T-cell (primary cell): Measurements from ENCODE around the gene KLF7. TPM values are rescaled to one million over a fixed set of nuclear protein-coding genes. Genes with fewer than 3 reads are reported as not detected.

Experiments used
- ATAC-seq, 4 experiments: fragments of 200-7000 bp in 3 of 4; fragments of 150-1000 bp in 1 of 4; cut with Tn5 transposase; replicated peaks in 1 of 4; 1 replicate in 3 of 4; 2 replicates in 1 of 4; pipeline ENCODE4 v1.10.0; 2021; ENCODE audit warnings: moderate library complexity in 3 of 4, mild to moderate bottlenecking in 2 of 4, moderate number of reproducible peaks in 1 of 4
- CTCF ChIA-PET, 2 donors: fragments of 300-600 bp; sonication (Branson Sonifier 250); formaldehyde crosslinking; loops; one replicate each; lab custom pipeline; 2022; ENCODE audit warnings: antibody characterized with exemption in 2 of 2; lab: Charles Lee
- POLR2A ChIA-PET, 2 donors: fragments of 300-600 bp; sonication (Branson Sonifier 250); formaldehyde crosslinking; loops; one replicate each; lab custom pipeline; 2022; ENCODE audit warnings: antibody characterized with exemption in 2 of 2; lab: Charles Lee
- DNase-seq, 35 experiments: peaks; one replicate each; pipeline versions ENCODE4 v3.0.0 to v3.0.0-alpha.2; 2013 to 2023
- H3K27ac ChIP-seq: one replicate; pipeline ENCODE4 v1.5.1; 2013; ENCODE audit warnings: low read length
- H3K27me3 ChIP-seq, 2 experiments: replicated peaks in 1 of 2; 1 replicate in 1 of 2; 2 replicates in 1 of 2; pipeline versions ENCODE4 v1.6.1 to v1.7.0; 2013; ENCODE audit warnings: low read length in 1 of 2, mixed read lengths in 1 of 2; ENCODE audit not compliant: control insufficient read depth in 2 of 2, insufficient read depth in 2 of 2; ENCODE audit errors: extremely low read depth in 1 of 2
- H3K36me3 ChIP-seq, 2 donors: 1 replicate in 1 of 2; 2 replicates in 1 of 2; pipeline versions ENCODE4 v1.6.1 to v1.7.0; 2013; ENCODE audit warnings: low read length in 1 of 2; ENCODE audit not compliant: control insufficient read depth in 2 of 2, insufficient read depth in 1 of 2; ENCODE audit errors: extremely low read depth in 1 of 2
- H3K4me1 ChIP-seq, 2 experiments: 1 replicate in 1 of 2; 2 replicates in 1 of 2; pipeline versions ENCODE4 v1.6.1 to v1.7.0; 2013; ENCODE audit warnings: low read length in 2 of 2, mixed read lengths in 1 of 2; ENCODE audit not compliant: insufficient read depth in 2 of 2, control insufficient read depth in 1 of 2; ENCODE audit errors: extremely low read depth in 1 of 2
- H3K4me3 ChIP-seq, 2 donors: 1 replicate in 1 of 2; 2 replicates in 1 of 2; pipeline versions ENCODE4 v1.5.1 to v1.7.0; 2013; ENCODE audit warnings: mild to moderate bottlenecking in 2 of 2, low read length in 1 of 2, moderate library complexity in 1 of 2; ENCODE audit not compliant: control insufficient read depth in 1 of 2; ENCODE audit errors: extremely low read depth in 1 of 2
- H3K9me3 ChIP-seq: 2 replicates; pipeline ENCODE4 v1.7.0; 2013
- H3K27ac Mint-ChIP-seq, 2 donors: one replicate each; pipeline ENCODE4 v1.8.0; 2020 to 2021; ENCODE audit warnings: mild to moderate bottlenecking in 2 of 2, mixed read lengths in 2 of 2
- H3K27me3 Mint-ChIP-seq, 2 donors: one replicate each; pipeline ENCODE4 v1.8.0; 2021 to 2022; ENCODE audit warnings: mixed read lengths in 2 of 2
- H3K36me3 Mint-ChIP-seq: one replicate; pipeline ENCODE4 v1.8.0; 2021; ENCODE audit warnings: mixed read lengths
- H3K4me1 Mint-ChIP-seq, 3 donors: one replicate each; pipeline ENCODE4 v1.8.0; 2020 to 2022; ENCODE audit warnings: mixed read lengths in 3 of 3, mild to moderate bottlenecking in 1 of 3
- H3K4me3 Mint-ChIP-seq, 3 donors: one replicate each; pipeline ENCODE4 v1.8.0; 2020 to 2022; ENCODE audit warnings: mild to moderate bottlenecking in 3 of 3, mixed read lengths in 3 of 3, moderate library complexity in 3 of 3
- H3K9me3 Mint-ChIP-seq, 3 donors: one replicate each; pipeline ENCODE4 v1.8.0; 2020 to 2022; ENCODE audit warnings: mixed read lengths in 3 of 3
- WGBS: methylation state at CpG from one replicate; pipeline ENCODE4 v1.1.5; 2013; ENCODE audit warnings: missing lambda C conversion rate; ENCODE audit not compliant: insufficient coverage; 5-methylcytosine and 5-hydroxymethylcytosine counted together
- total RNA-seq, 35 experiments: library from RNA in 6 of 35; stranded (reverse) in 6 of 35; fragments of 120-200 nt in 1 of 35; gene quantifications; one replicate each; pipeline versions ENCODE4 v1.2.1 to v1.2.4 and lab custom pipeline; 2013 to 2026

KLF7 gene
- total RNA-seq, 5 donors from 2014 or later (not counting 1 experiment from before 2014, with no cell fraction given): 56.8 to 90.6 (median 65.7) TPM

- peaks cover 27% of the 10 kb centered on the region for H3K36me3 Mint-ChIP-seq
- peaks cover 77 to 86% (median 77%) of the 10 kb centered on the region in 3 donors for H3K4me1 Mint-ChIP-seq
- H3K9me3 Mint-ChIP-seq: no peaks in the 10 kb centered on the region
- ChIA-PET POLR2A (no interaction called here), CTCF (interaction anchor here in 1 of 2 donors (0.6 kb wide), 1 partner anchor 33 kb away, joined by 3 read pairs; no protein-coding TSS in a partner anchor)
- Histone ChIP-seq H3K27me3 (no peaks in the 10 kb centered on the region), H3K9me3 (no peaks in the 10 kb centered on the region), H3K27ac (no peak overlapping the region), H3K4me3 (no peak overlapping the region), H3K36me3 (no peaks in the 10 kb centered on the region), H3K4me1 (peaks cover 22 to 31% of the 10 kb centered on the region in 2 experiments)
- no peak overlapping the region for H3K27ac Mint-ChIP-seq
- no peaks in the 10 kb centered on the region for H3K27me3 Mint-ChIP-seq
- WGBS: 83% methylated on average over 2 of the region's 2 CpGs
- no peak for DNase-seq
- ATAC-seq: no peak
- H3K4me3 Mint-ChIP-seq: peak overlapping the region in 1 of 3 donors; percentile 1
Observed at GRCh38 chr2:207130958-207131521, 34.7 kb downstream of the KLF7 start.

GRCh38 chr2:207129821-207130220, 35.9 kb downstream of the KLF7 start:
- ChIA-PET CTCF (interaction anchor here in 1 of 2 donors (0.6 kb wide), 1 partner anchor 295 kb away, joined by 3 read pairs; no protein-coding TSS in a partner anchor), POLR2A (no interaction called here)
- DNase-seq (no peak), ATAC-seq (no peak)
- 75% methylated on average over 4 of the region's 4 CpGs for WGBS
- no peaks in the 10 kb centered on the region for H3K9me3 Mint-ChIP-seq
- H3K4me3 Mint-ChIP-seq: no peak overlapping the region
- H3K27me3 Mint-ChIP-seq: no peaks in the 10 kb centered on the region
- no peaks in the 10 kb centered on the region for H3K36me3 ChIP-seq
- no peak overlapping the region for H3K27ac Mint-ChIP-seq
- peaks cover 29% of the 10 kb centered on the region for H3K36me3 Mint-ChIP-seq
- H3K27ac ChIP-seq: no peak overlapping the region
- H3K4me1 ChIP-seq: peaks cover 10 to 20% of the 10 kb centered on the region in 2 experiments
- peaks cover 71 to 77% (median 75%) of the 10 kb centered on the region in 3 donors for H3K4me1 Mint-ChIP-seq
- no peak overlapping the region for H3K4me3 ChIP-seq
- no peaks in the 10 kb centered on the region for H3K9me3 ChIP-seq
- no peaks in the 10 kb centered on the region for H3K27me3 ChIP-seq

- no peak for DNase-seq
- Histone ChIP-seq H3K4me3 (no peak overlapping the region), H3K9me3 (no peaks in the 10 kb centered on the region), H3K27me3 (no peaks in the 10 kb centered on the region), H3K4me1 (peaks cover 9 to 15% of the 10 kb centered on the region in 2 experiments), H3K27ac (no peak overlapping the region), H3K36me3 (peaks cover 0 to 8% of the 10 kb centered on the region in 2 donors)
- no peaks in the 10 kb centered on the region for H3K27me3 Mint-ChIP-seq
- CTCF ChIA-PET: no interaction called here
- no peaks in the 10 kb centered on the region for H3K9me3 Mint-ChIP-seq
- no peak overlapping the region for H3K27ac Mint-ChIP-seq
- H3K36me3 Mint-ChIP-seq: peaks cover 31% of the 10 kb centered on the region
- POLR2A ChIA-PET: no interaction called here
- peaks cover 70 to 77% (median 75%) of the 10 kb centered on the region in 3 donors for H3K4me1 Mint-ChIP-seq
- ATAC-seq: no peak
- H3K4me3 Mint-ChIP-seq: no peak overlapping the region
- WGBS: 100% methylated on average over 3 of the region's 4 CpGs
Observed at GRCh38 chr2:207128867-207129266, 36.9 kb downstream of the KLF7 start.

- H3K27me3 ChIP-seq: peaks cover 0 to 2% of the 10 kb centered on the region in 2 experiments
- no peak overlapping the region for H3K4me3 Mint-ChIP-seq
- POLR2A ChIA-PET: interaction anchor here (0.6 to 0.7 kb wide), 2 partner anchors 12 to 370 kb away, joined by 3 read pairs; no protein-coding TSS in a partner anchor
- DNase-seq (no peak), ATAC-seq (no peak)
- H3K9me3 ChIP-seq: no peaks in the 10 kb centered on the region
- H3K27me3 Mint-ChIP-seq: no peaks in the 10 kb centered on the region
- H3K4me1 ChIP-seq: peaks cover 2 to 8% of the 10 kb centered on the region in 2 experiments
- no peaks in the 10 kb centered on the region for H3K9me3 Mint-ChIP-seq
- WGBS: 80% methylated on average over 1 of the region's 4 CpGs
- H3K36me3 Mint-ChIP-seq: peaks cover 37% of the 10 kb centered on the region
- H3K27ac ChIP-seq: no peak overlapping the region
- peaks cover 70 to 77% (median 76%) of the 10 kb centered on the region in 3 donors for H3K4me1 Mint-ChIP-seq
- H3K4me3 ChIP-seq: no peak overlapping the region
- H3K27ac Mint-ChIP-seq: no peak overlapping the region
- CTCF ChIA-PET: no interaction called here
- peaks cover 0 to 21% of the 10 kb centered on the region in 2 donors for H3K36me3 ChIP-seq
Observed at GRCh38 chr2:207126724-207127308, 38.9 kb downstream of the KLF7 start.

- Histone ChIP-seq H3K27ac (no peak overlapping the region), H3K4me3 (no peak overlapping the region), H3K36me3 (peaks cover 0 to 25% of the 10 kb centered on the region in 2 donors), H3K27me3 (peaks cover 0 to 2% of the 10 kb centered on the region in 2 experiments), H3K9me3 (no peaks in the 10 kb centered on the region), H3K4me1 (peaks cover 0 to 6% of the 10 kb centered on the region in 2 experiments)
- ATAC-seq: no peak
- H3K36me3 Mint-ChIP-seq: peaks cover 39% of the 10 kb centered on the region
- no peaks in the 10 kb centered on the region for H3K27me3 Mint-ChIP-seq
- 93% methylated on average over 29 of the region's 31 CpGs for WGBS
- no peaks in the 10 kb centered on the region for H3K9me3 Mint-ChIP-seq
- peaks cover 61 to 72% (median 67%) of the 10 kb centered on the region in 3 donors for H3K4me1 Mint-ChIP-seq
- H3K4me3 Mint-ChIP-seq: no peak overlapping the region
- DNase-seq: no peak
- ChIA-PET CTCF (interaction anchor here in 1 of 2 donors (0.6 kb wide), 1 partner anchor 1125 kb away, joined by 3 read pairs; no protein-coding TSS in a partner anchor), POLR2A (interaction anchor here in 1 of 2 donors (0.5 kb wide), 1 partner anchor 16 kb away, joined by 4 read pairs; no protein-coding TSS in a partner anchor)
- no peak overlapping the region for H3K27ac Mint-ChIP-seq
Observed at GRCh38 chr2:207123776-207124391, 41.9 kb downstream of the KLF7 start.

- Mint-ChIP-seq H3K4me3 (no peak overlapping the region), H3K27me3 (no peaks in the 10 kb centered on the region), H3K9me3 (no peaks in the 10 kb centered on the region), H3K36me3 (peaks cover 39% of the 10 kb centered on the region), H3K27ac (peak overlapping the region in 1 of 2 donors; percentile 13), H3K4me1 (peaks cover 57 to 67% (median 65%) of the 10 kb centered on the region in 3 donors)
- Histone ChIP-seq H3K4me3 (no peak overlapping the region), H3K9me3 (no peaks in the 10 kb centered on the region), H3K4me1 (peaks cover 0 to 6% of the 10 kb centered on the region in 2 experiments), H3K36me3 (peaks cover 0 to 25% of the 10 kb centered on the region in 2 donors), H3K27me3 (peaks cover 0 to 2% of the 10 kb centered on the region in 2 experiments), H3K27ac (no peak overlapping the region)
- ChIA-PET POLR2A (interaction anchor here (0.5 to 0.6 kb wide), 3 partner anchors 16 to 613 kb away, joined by 4 to 10 read pairs (median 5); no protein-coding TSS in a partner anchor), CTCF (interaction anchor here in 1 of 2 donors (0.6 kb wide), 1 partner anchor 416 kb away, joined by 3 read pairs; no protein-coding TSS in a partner anchor)
- ATAC-seq: peak; percentile 45 to 77 (median 74)
- 60% methylated on average over 1 of the region's 4 CpGs for WGBS
- peak in 4 of 35 experiments; percentile 11 to 58 (median 29) for DNase-seq
Observed at GRCh38 chr2:207123335-207123744, 42.4 kb downstream of the KLF7 start.
